HG02642 (cell line): Measurements from ENCODE around the gene RNASET2.
"Not testable (repeated sequence)": the region's sequence is repeated elsewhere in the genome, so short reads cannot be mapped to it uniquely, and the experiment has no call there.

Source experiments
- ATAC-seq: cut with Tn5 transposase; IDR thresholded peaks from one replicate; pipeline ENCODE4 v1.9.1; 2021; ENCODE audit warnings: mild to moderate bottlenecking; ENCODE audit not compliant: unreplicated experiment, poor library complexity

The RNASET2 gene

GRCh38 chr6:166949528-166950442 lies 6.6 kb downstream of the RNASET2 start:
- peak; percentile 5 for ATAC-seq

GRCh38 chr6:166948724-166949123 lies 7.6 kb downstream of the RNASET2 start:
- not testable (repeated sequence) for ATAC-seq

GRCh38 chr6:166947251-166947650 lies 9.1 kb downstream of the RNASET2 start:
- no peak for ATAC-seq

- ATAC-seq: no peak
Measured at GRCh38 chr6:166946125-166946524, 10.2 kb downstream of the RNASET2 start.

GRCh38 chr6:166944666-166945256 lies 11.6 kb downstream of the RNASET2 start:
- ATAC-seq: no peak

GRCh38 chr6:166942393-166943168 lies 13.8 kb downstream of the RNASET2 start:
- no peak for ATAC-seq

- ATAC-seq: no peak
Measured at GRCh38 chr6:166940643-166941068, 15.7 kb downstream of the RNASET2 start.

- no peak for ATAC-seq
Measured at GRCh38 chr6:166939894-166940293, 16.5 kb downstream of the RNASET2 start.

- no peak for ATAC-seq
Measured at GRCh38 chr6:166939345-166939744, 17.0 kb downstream of the RNASET2 start.

- ATAC-seq: no peak
Measured at GRCh38 chr6:166938704-166939103, 17.6 kb downstream of the RNASET2 start.

GRCh38 chr6:166938150-166938549 lies 18.2 kb downstream of the RNASET2 start:
- no peak for ATAC-seq

- no peak for ATAC-seq
Measured at GRCh38 chr6:166937746-166938145, 18.6 kb downstream of the RNASET2 start.

- ATAC-seq: no peak
Measured at GRCh38 chr6:166936079-166936787, 20.1 kb downstream of the RNASET2 start.

- no peak for ATAC-seq
Measured at GRCh38 chr6:166935353-166935752, 21.0 kb downstream of the RNASET2 start.

- ATAC-seq: no peak
Measured at GRCh38 chr6:166934174-166934573, 22.2 kb downstream of the RNASET2 start.

GRCh38 chr6:166933396-166933795 lies 23.0 kb downstream of the RNASET2 start:
- ATAC-seq: no peak

- ATAC-seq: no peak
Measured at GRCh38 chr6:166932616-166933015, 23.7 kb downstream of the RNASET2 start.

- ATAC-seq: no peak
Measured at GRCh38 chr6:166932116-166932515, 24.2 kb downstream of the RNASET2 start.

GRCh38 chr6:166931426-166931970 lies 24.9 kb downstream of the RNASET2 start:
- ATAC-seq: no peak

- ATAC-seq: no peak
Measured at GRCh38 chr6:166930354-166930891, 25.9 kb downstream of the RNASET2 start.
